Panc1 (cell line): ENCODE measurements around the gene MEIS1. TPM values are rescaled to one million over a fixed set of nuclear protein-coding genes. Genes with fewer than 3 reads are reported as not detected.

ENCODE experiments used
- ATAC-seq: fragments of 200-7000 bp; cut with Tn5 transposase; 2 replicates; pipeline ENCODE4 v1.9.1; 2020; ENCODE audit warnings: mild to moderate bottlenecking, moderate library complexity
- BruUV-seq: library from RNA; stranded (reverse); fragments of 400-500 nt; replicated peaks from 2 replicates; lab custom pipeline; 2021; lab: Mats Ljungman, UMichigan
- CTCF ChIA-PET: fragments of 300-600 bp; sonication (Branson Sonifier 250); formaldehyde crosslinking; loops from one replicate; lab custom pipeline; 2022; ENCODE audit warnings: antibody characterized with exemption; lab: Charles Lee
- POLR2A ChIA-PET: fragments of 300-600 bp; sonication (Branson Sonifier 250); formaldehyde crosslinking; loops from one replicate; lab custom pipeline; 2022; ENCODE audit warnings: antibody characterized with exemption; lab: Charles Lee
- DNase-seq: peaks from one replicate; pipeline ENCODE4 v3.0.0-alpha.2; 2010; ENCODE audit warnings: low read depth, low spot score
- H3K27ac ChIP-seq: 2 replicates; pipeline ENCODE4 v1.5.1; 2011; ENCODE audit warnings: mild to moderate bottlenecking, low read length, inconsistent platforms
- H3K27me3 ChIP-seq: fragments of 200-500 bp; sonication (Bioruptor generic); 2 replicates; pipeline ENCODE4 v1.6.0; 2014; ENCODE audit warnings: low read length, inconsistent platforms; ENCODE audit not compliant: control insufficient read depth, insufficient read depth
- H3K36me3 ChIP-seq: fragments of 200-500 bp; sonication (Bioruptor generic); 2 replicates; pipeline ENCODE4 v1.5.1; 2014; ENCODE audit warnings: inconsistent platforms, mild to moderate bottlenecking, low read length, moderate library complexity; ENCODE audit not compliant: control insufficient read depth, insufficient read depth
- H3K4me1 ChIP-seq: 2 replicates; pipeline ENCODE4 v1.5.1; 2011; ENCODE audit warnings: inconsistent platforms, mild to moderate bottlenecking, low read length, moderate library complexity; ENCODE audit not compliant: control insufficient read depth, insufficient read depth
- H3K4me3 ChIP-seq, 2 experiments: 2 replicates each; pipeline ENCODE4 v1.5.1; 2011 to 2012; ENCODE audit warnings: low read depth in 2 of 2, low read length in 2 of 2, mild to moderate bottlenecking in 2 of 2, inconsistent platforms in 1 of 2, moderate library complexity in 1 of 2
- H3K9me3 ChIP-seq: fragments of 200-500 bp; sonication (Bioruptor generic); 2 replicates; pipeline ENCODE4 v1.5.1; 2014; ENCODE audit warnings: low read depth, mild to moderate bottlenecking, inconsistent platforms, low read length, moderate library complexity; ENCODE audit not compliant: control insufficient read depth, insufficient read depth
- CTCF ChIP-seq: fragments of 450-650 bp; IDR thresholded peaks from 2 replicates; pipeline ENCODE4 v1.5.1; 2017; ENCODE audit warnings: mild to moderate bottlenecking
- POLR2AphosphoS5 ChIP-seq: IDR thresholded peaks from 2 replicates; pipeline ENCODE4 v1.6.1; 2012; ENCODE audit warnings: mild to moderate bottlenecking, low read depth, low read length, moderate library complexity
- REST ChIP-seq, 2 experiments: IDR thresholded peaks; 2 replicates each; pipeline ENCODE4 v1.6.1; 2011 to 2012; ENCODE audit warnings: low read depth in 2 of 2, control low read depth in 1 of 2, low read length in 1 of 2, mild to moderate bottlenecking in 1 of 2, moderate library complexity in 1 of 2; ENCODE audit not compliant: insufficient read depth in 1 of 2
- SIN3A ChIP-seq: IDR thresholded peaks from 2 replicates; pipeline ENCODE4 v1.6.1; 2012; ENCODE audit warnings: low read depth, mild to moderate bottlenecking, low read length, moderate library complexity, borderline replicate concordance; ENCODE audit not compliant: insufficient read depth
- TCF7L2 ChIP-seq: IDR thresholded peaks from 2 replicates; pipeline ENCODE4 v1.6.1; 2011; ENCODE audit warnings: mild to moderate bottlenecking, low read depth, low read length, inconsistent platforms
- in situ Hi-C: cut with HindIII; loops from 2 replicates; pipeline ENCODE4 v1.10.0; 2016; ENCODE audit warnings: low sequenced_read_pairs, low pct_unique_long_range_greater_than_20kb
- intact Hi-C: fragments of 100-400 bp; cut with micrococcal nuclease; formaldehyde crosslinking; loops from one replicate; pipeline ENCODE4 v1.10.0; 2022; ENCODE audit not compliant: unreplicated experiment
- total RNA-seq: library from RNA; stranded (reverse); gene quantifications from one replicate; pipeline ENCODE4 v1.2.1, GENCODE V29; 2021; ENCODE audit not compliant: unreplicated experiment

MEIS1 gene
- total RNA-seq, 1 experiment from 2014 or later: 2.0 TPM

GRCh38 chr2:66573821-66574233, 138.9 kb downstream of the MEIS1 start:
- ATAC-seq: no peak
- ChIA-PET POLR2A (no interaction called here), CTCF (no interaction called here)
- no peaks in the 10 kb centered on the region for H3K36me3 ChIP-seq
- intact Hi-C loops (loop anchor here (2.0 to 5.0 kb wide), 2 partner anchors 139 to 932 kb away; partner anchors contain the start of gene MEIS1), in situ Hi-C loops (no loop called here)
- peaks cover 23% of the 10 kb centered on the region for H3K4me1 ChIP-seq
- BruUV-seq: no TSS peak
- no peak overlapping the region for H3K27ac ChIP-seq
- peaks cover 18% of the 10 kb centered on the region for H3K27me3 ChIP-seq
- no peak overlapping the region for H3K4me3 ChIP-seq
- TF ChIP-seq REST (IDR thresholded peaks at IDR 0.05; ENCODE audit: insufficient read depth in 1 of 2, low read depth in 2 of 2, low read length in 1 of 2) (no peak), TCF7L2 (no peak), SIN3A (no peak), POLR2AphosphoS5 (no peak), CTCF (no peak)
- H3K9me3 ChIP-seq: no peaks in the 10 kb centered on the region
- no peak for DNase-seq

GRCh38 chr2:66574701-66575624, 140.0 kb downstream of the MEIS1 start:
- ATAC-seq: peak; percentile 69
- H3K36me3 ChIP-seq: no peaks in the 10 kb centered on the region
- H3K27ac ChIP-seq: no peak overlapping the region
- DNase-seq: no peak
- peak; percentile 80 for TF ChIP-seq CTCF
- TF ChIP-seq POLR2AphosphoS5: no peak
- no peak for TF ChIP-seq REST (IDR thresholded peaks at IDR 0.05; ENCODE audit: insufficient read depth in 1 of 2, low read depth in 2 of 2, low read length in 1 of 2)
- TF ChIP-seq SIN3A: no peak
- TF ChIP-seq TCF7L2: no peak
- H3K4me1 ChIP-seq: peaks cover 23% of the 10 kb centered on the region
- no TSS peak for BruUV-seq
- H3K4me3 ChIP-seq: peak overlapping the region; percentile 24 to 56
- H3K27me3 ChIP-seq: peaks cover 29% of the 10 kb centered on the region
- no peaks in the 10 kb centered on the region for H3K9me3 ChIP-seq
- in situ Hi-C loops: no loop called here
- ChIA-PET POLR2A (interaction anchor here (0.7 kb wide), 1 partner anchor 140 kb away, joined by 3 read pairs; no protein-coding TSS in a partner anchor), CTCF (interaction anchor here (0.6 kb wide), 3 partner anchors 36 to 495 kb away, joined by 4 to 5 read pairs (median 4); no protein-coding TSS in a partner anchor)
- intact Hi-C loops: loop anchor here (2.0 to 5.0 kb wide), 3 partner anchors 140 to 1267 kb away; partner anchors contain the start of gene MEIS1
